ENCODE data around the gene NOS1AP. TPM values are rescaled to one million over a fixed set of nuclear protein-coding genes. Genes with fewer than 3 reads are reported as not detected.

Gene NOS1AP
- total and polyA plus RNA-seq, 2 experiments from 2014 or later, result 5.8 to 6.6 TPM

GRCh38 chr1:162137179-162137960 is 67.9 kb downstream of the NOS1AP start:
- Histone ChIP-seq H3K27me3 (ENCODE audit: insufficient read depth) (no peaks in the 10 kb centered on the region), H4K20me1 (replicated peaks; ENCODE audit: insufficient read depth) (0 out of 2 replicates have a peak, but pooled peaks cover 5% of the 10 kb centered on the region), H3K79me2 (replicated peaks; ENCODE audit: insufficient read depth) (peaks cover 76% of the 10 kb centered on the region), H3K27ac (ENCODE audit: low read depth) (no peak overlapping the region), H3K4me1 (ENCODE audit: insufficient read depth) (peaks cover 32% of the 10 kb centered on the region), H3K4me3 (no peak overlapping the region), H3K9me2 (ENCODE audit: insufficient read depth) (no peaks in the 10 kb centered on the region), H3F3A (replicated peaks; ENCODE audit: low read depth) (no peaks in the 10 kb centered on the region), H2AFZ (no peak overlapping the region), H3K36me3 (ENCODE audit: insufficient read depth) (no peaks in the 10 kb centered on the region), H3K4me2 (no peak overlapping the region)
- no peak for TF ChIP-seq ZNF114 (CRISPR knock-in tag; IDR thresholded peaks at IDR 0.05)
- H3K36me3 Mint-ChIP-seq (ENCODE audit: low read depth), result no peaks in the 10 kb centered on the region
- ATAC-seq (no peak), DNase-seq (ENCODE audit: low spot score) (no peak)
- H3K27ac Mint-ChIP-seq, result no peak overlapping the region
- peaks cover 11% of the 10 kb centered on the region for H3K27me3 Mint-ChIP-seq (ENCODE audit: insufficient read depth, low read depth, poor library complexity)
- peaks cover 56% of the 10 kb centered on the region for H3K4me1 Mint-ChIP-seq
- H3K4me3 Mint-ChIP-seq, result no peak overlapping the region
- H3K9me3 Mint-ChIP-seq, result no peaks in the 10 kb centered on the region

GRCh38 chr1:162138112-162138511 is 68.6 kb downstream of the NOS1AP start:
- Mint-ChIP-seq H3K9me3 (no peaks in the 10 kb centered on the region), H3K4me1 (peaks cover 60% of the 10 kb centered on the region), H3K4me3 (no peak overlapping the region), H3K36me3 (ENCODE audit: low read depth) (no peaks in the 10 kb centered on the region), H3K27ac (no peak overlapping the region), H3K27me3 (ENCODE audit: insufficient read depth, low read depth, poor library complexity) (peaks cover 6% of the 10 kb centered on the region)
- Histone ChIP-seq H3K79me2 (replicated peaks; ENCODE audit: insufficient read depth) (peaks cover 75% of the 10 kb centered on the region), H4K20me1 (replicated peaks; ENCODE audit: insufficient read depth) (0 out of 2 replicates have a peak, but pooled peaks cover 5% of the 10 kb centered on the region), H3K36me3 (ENCODE audit: insufficient read depth) (no peaks in the 10 kb centered on the region), H3K4me2 (no peak overlapping the region), H3F3A (replicated peaks; ENCODE audit: low read depth) (no peaks in the 10 kb centered on the region), H2AFZ (no peak overlapping the region), H3K27ac (ENCODE audit: low read depth) (no peak overlapping the region), H3K4me1 (ENCODE audit: insufficient read depth) (peaks cover 32% of the 10 kb centered on the region), H3K4me3 (no peak overlapping the region), H3K27me3 (ENCODE audit: insufficient read depth) (no peaks in the 10 kb centered on the region), H3K9me2 (ENCODE audit: insufficient read depth) (no peaks in the 10 kb centered on the region)
- DNase-seq (ENCODE audit: low spot score) (no peak), ATAC-seq (no peak)
- no peak for TF ChIP-seq ZNF114 (CRISPR knock-in tag; IDR thresholded peaks at IDR 0.05)
- TF ChIP-seq, protein P1, sequence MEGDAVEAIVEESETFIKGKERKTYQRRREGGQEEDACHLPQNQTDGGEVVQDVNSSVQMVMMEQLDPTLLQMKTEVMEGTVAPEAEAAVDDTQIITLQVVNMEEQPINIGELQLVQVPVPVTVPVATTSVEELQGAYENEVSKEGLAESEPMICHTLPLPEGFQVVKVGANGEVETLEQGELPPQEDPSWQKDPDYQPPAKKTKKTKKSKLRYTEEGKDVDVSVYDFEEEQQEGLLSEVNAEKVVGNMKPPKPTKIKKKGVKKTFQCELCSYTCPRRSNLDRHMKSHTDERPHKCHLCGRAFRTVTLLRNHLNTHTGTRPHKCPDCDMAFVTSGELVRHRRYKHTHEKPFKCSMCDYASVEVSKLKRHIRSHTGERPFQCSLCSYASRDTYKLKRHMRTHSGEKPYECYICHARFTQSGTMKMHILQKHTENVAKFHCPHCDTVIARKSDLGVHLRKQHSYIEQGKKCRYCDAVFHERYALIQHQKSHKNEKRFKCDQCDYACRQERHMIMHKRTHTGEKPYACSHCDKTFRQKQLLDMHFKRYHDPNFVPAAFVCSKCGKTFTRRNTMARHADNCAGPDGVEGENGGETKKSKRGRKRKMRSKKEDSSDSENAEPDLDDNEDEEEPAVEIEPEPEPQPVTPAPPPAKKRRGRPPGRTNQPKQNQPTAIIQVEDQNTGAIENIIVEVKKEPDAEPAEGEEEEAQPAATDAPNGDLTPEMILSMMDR (conservative IDR thresholded peaks at IDR 0.05; ENCODE audit: low read depth in 2 of 2), result no peak
- no peak for TF ChIP-seq JUNB (IDR thresholded peaks at IDR 0.05; ENCODE audit: unreplicated experiment)
- TF ChIP-seq ZNF462 (CRISPR knock-in tag; IDR thresholded peaks at IDR 0.05), result no peak
- no peak for TF ChIP-seq EZH2phosphoT487 (IDR thresholded peaks at IDR 0.05; ENCODE audit: unreplicated experiment)
- no peak for TF ChIP-seq POLR2AphosphoS5 (IDR thresholded peaks at IDR 0.05; ENCODE audit: low read depth)
- no peak for TF ChIP-seq EZH2 (IDR thresholded peaks at IDR 0.05; ENCODE audit: low read depth, unreplicated experiment)
- TF ChIP-seq CREB1 (CRISPR knock-in tag; IDR thresholded peaks at IDR 0.05; ENCODE audit: low read depth), result no peak
- no peak for TF ChIP-seq STAT1 (IDR thresholded peaks at IDR 0.05; ENCODE audit: unreplicated experiment)
- no peak for TF ChIP-seq ZNF331 (CRISPR knock-in tag; IDR thresholded peaks at IDR 0.05; ENCODE audit: low read depth)
